Activated naive CD4-positive, alpha-beta T cell treated with anti-CD3 and anti-CD28 coated beads for 36 hours (primary cell): Measurements from ENCODE around the gene ABCC9. TPM values are rescaled to one million over a fixed set of nuclear protein-coding genes. Genes with fewer than 3 reads are reported as not detected.

Source experiments
- CTCF ChIA-PET: fragments of 350-600 bp; sonication (Branson Sonifier 250); formaldehyde crosslinking; loops from one replicate; lab custom pipeline; 2021; ENCODE audit warnings: antibody characterized with exemption; lab: Charles Lee
- DNase-seq: peaks from one replicate; pipeline ENCODE4 v3.0.0-alpha.2; 2020
- H3K27ac Mint-ChIP-seq: one replicate; pipeline ENCODE4 v1.8.0; 2021; ENCODE audit warnings: mild to moderate bottlenecking, mixed read lengths
- H3K27me3 Mint-ChIP-seq: one replicate; pipeline ENCODE4 v1.8.0; 2021; ENCODE audit warnings: low read depth, mixed read lengths
- H3K36me3 Mint-ChIP-seq: one replicate; pipeline ENCODE4 v1.8.0; 2021; ENCODE audit warnings: low read depth, mixed read lengths
- H3K4me1 Mint-ChIP-seq: one replicate; pipeline ENCODE4 v1.8.0; 2021; ENCODE audit warnings: low read depth, mixed read lengths
- H3K4me3 Mint-ChIP-seq: one replicate; pipeline ENCODE4 v1.8.0; 2021; ENCODE audit warnings: mild to moderate bottlenecking, moderate library complexity, mixed read lengths
- H3K9me3 Mint-ChIP-seq: one replicate; pipeline ENCODE4 v1.8.0; 2021; ENCODE audit warnings: mixed read lengths
- intact Hi-C: fragments of 100-400 bp; cut with micrococcal nuclease; formaldehyde crosslinking; loops from one replicate; pipeline ENCODE4 v1.15.1; 2023
- total RNA-seq, 2 experiments: library from RNA; stranded (reverse); gene quantifications; one replicate each; pipeline ENCODE4 v1.2.3, GENCODE V29; 2021

ABCC9 gene
- not detected for total RNA-seq

DNA sequence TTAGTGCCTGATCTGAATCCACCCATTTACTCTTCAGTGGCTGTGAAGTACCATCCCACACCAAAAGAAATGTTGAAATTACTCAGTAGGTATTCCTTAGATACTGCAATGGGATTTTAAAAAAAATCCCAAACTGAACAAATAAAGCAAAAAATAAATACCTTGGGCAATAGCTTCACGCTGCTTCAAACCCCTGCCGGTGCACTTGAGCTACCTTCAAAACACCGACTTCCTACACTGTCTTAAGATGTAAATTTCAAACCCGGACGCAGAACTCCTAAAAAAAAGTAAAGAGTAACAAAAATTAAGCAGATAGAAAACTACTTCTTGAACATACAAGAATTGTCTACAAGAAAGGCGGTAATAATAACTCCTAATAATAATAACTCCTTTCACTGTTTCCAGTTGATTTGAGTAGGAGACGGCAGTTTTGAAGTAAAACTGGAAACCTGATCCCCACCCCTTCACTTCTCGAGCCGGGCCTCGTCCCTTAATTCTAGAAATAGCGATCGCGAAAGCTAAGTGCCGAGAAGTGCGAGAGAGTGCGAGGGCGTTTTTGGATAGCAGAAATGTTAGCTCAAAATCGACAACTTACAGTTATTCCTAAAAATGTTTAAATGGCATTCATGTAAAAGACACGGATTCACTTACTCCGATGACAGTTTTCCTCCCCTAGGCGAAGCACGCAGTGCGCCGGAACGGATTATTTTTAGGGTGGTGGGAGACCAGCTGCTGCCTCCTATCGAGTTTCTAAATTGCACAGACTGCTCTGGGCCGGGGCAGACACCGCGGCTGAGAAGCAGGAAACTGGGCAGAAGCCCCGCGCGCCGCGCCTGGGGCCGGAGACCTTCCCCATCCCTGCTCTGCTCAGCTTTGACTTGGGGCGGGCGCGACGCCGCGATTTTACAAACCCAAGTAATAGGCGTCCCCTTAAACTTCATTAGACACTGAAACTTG, at the start of gene ABCC9:
Gene ABCC9 (minus strand): TSS at position 878 of the 957 bp plus-strand sequence. CDS start 4,752 bp downstream, outside the sequence.
- CTCF ChIA-PET: interaction anchor here (0.6 to 1.2 kb wide), 2 partner anchors 243 kb away, joined by 4 to 8 read pairs; no protein-coding TSS in a partner anchor
- Mint-ChIP-seq H3K27ac (peak within 1 kb of the TSS; percentile 18), H3K4me3 (peak within 1 kb of the TSS; percentile 42), H3K27me3 (peaks cover 58% of the 10 kb centered on the region), H3K9me3 (peaks cover 4% of the 10 kb centered on the region), H3K4me1 (peaks cover 16% of the 10 kb centered on the region), H3K36me3 (no peaks in the 10 kb centered on the region)
- DNase-seq: peak; percentile 21
- intact Hi-C loops: loop anchor here (2.0 kb wide), 1 partner anchor 242 kb away; no protein-coding TSS in a partner anchor

DNA sequence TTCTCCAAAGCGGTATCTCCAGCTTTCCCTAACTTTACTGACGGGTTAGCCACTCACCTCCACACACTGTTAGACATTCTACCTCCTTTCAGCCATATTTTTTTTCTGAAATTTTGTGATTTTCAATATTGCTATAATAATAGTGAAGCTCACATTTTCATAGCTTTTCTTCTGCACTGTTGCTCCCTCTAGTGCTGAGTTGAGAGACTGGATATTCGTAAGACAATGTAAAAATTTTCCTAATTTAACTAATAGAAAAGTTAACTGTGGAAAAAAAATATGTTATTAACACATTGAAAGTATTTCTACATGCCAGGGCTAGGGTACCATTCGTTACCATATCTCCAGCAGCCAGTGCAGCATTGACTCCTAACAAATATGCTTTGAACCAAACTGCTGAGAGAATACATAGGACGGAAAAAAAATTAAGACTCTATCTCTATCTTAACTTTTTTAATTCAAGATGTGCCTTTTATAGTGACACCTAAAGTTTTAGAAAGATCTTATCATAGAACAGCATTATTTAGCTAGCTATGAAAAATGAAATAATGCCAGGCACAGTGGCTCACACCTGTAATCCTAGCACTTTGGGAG, 48.7 kb upstream of the ABCC9 start:
- no peak for DNase-seq
- H3K9me3 Mint-ChIP-seq: no peaks in the 10 kb centered on the region
- CTCF ChIA-PET: interaction anchor here (0.5 to 4.6 kb wide), 8 partner anchors 10 to 621 kb away, joined by 3 to 43 read pairs (median 3); no protein-coding TSS in a partner anchor
- H3K36me3 Mint-ChIP-seq: no peaks in the 10 kb centered on the region
- intact Hi-C loops: loop anchor here (1.0 to 5.0 kb wide), 2 partner anchors 218 to 292 kb away; partner anchors contain the start of gene KCNJ8
- no peak overlapping the region for H3K4me3 Mint-ChIP-seq
- H3K27ac Mint-ChIP-seq: no peak overlapping the region
- H3K27me3 Mint-ChIP-seq: peaks cover 5% of the 10 kb centered on the region
- H3K4me1 Mint-ChIP-seq: peaks cover 7% of the 10 kb centered on the region

DNA sequence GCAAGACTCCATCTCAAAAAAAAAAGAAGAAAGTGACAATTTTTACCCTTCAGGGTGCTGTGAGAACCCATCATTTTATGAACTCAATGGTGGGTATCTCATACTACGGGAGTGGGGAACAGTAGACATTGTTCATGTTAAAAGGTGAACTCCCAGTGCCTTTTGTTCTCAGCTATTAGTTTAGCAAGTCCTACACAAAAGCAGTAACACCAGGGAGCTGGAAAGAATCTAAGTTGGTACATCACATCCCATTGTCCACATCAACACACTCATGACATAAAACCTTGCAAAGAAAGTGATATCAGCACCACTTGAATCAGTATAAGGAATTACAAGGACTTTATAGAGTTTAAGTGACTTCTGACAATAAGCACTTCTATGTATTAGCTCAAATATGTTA, 47.4 kb upstream of the ABCC9 start:
- CTCF ChIA-PET: interaction anchor here (4.6 kb wide), 1 partner anchor 291 kb away, joined by 43 read pairs; no protein-coding TSS in a partner anchor
- no peak overlapping the region for H3K4me3 Mint-ChIP-seq

DNA sequence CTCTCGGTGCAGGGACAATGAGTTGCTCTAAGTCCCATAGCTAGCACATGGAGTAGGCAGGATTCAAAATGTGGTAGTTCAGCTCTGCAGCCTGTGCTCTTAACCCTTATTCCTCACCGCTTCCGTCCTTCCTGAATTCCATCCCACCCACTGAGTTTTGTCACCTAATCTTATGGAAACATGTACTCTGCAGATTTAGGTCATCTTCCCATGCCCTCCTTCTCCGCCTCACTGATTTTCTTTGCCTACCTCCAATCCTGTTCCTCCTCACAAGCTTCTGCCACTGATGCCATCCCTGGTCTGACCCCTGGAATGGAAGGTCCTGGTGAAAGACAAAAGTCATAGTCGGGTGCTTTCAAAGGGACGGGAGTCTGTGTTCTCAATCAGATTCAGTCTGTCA, 46.5 kb upstream of the ABCC9 start:
- intact Hi-C loops: no loop called here
- Mint-ChIP-seq H3K27ac (no peak overlapping the region), H3K36me3 (no peaks in the 10 kb centered on the region), H3K9me3 (no peaks in the 10 kb centered on the region), H3K27me3 (peaks cover 5% of the 10 kb centered on the region), H3K4me1 (peaks cover 2% of the 10 kb centered on the region), H3K4me3 (no peak overlapping the region)
- CTCF ChIA-PET: interaction anchor here (4.6 kb wide), 1 partner anchor 290 kb away, joined by 43 read pairs; no protein-coding TSS in a partner anchor
- DNase-seq: no peak

More for the DNA sequence above, 47.4 kb upstream of the ABCC9 start:
- H3K4me1 Mint-ChIP-seq: peaks cover 7% of the 10 kb centered on the region
- intact Hi-C loops: no loop called here
- H3K36me3 Mint-ChIP-seq: no peaks in the 10 kb centered on the region
- H3K27ac Mint-ChIP-seq: no peak overlapping the region
- no peaks in the 10 kb centered on the region for H3K9me3 Mint-ChIP-seq
- peaks cover 5% of the 10 kb centered on the region for H3K27me3 Mint-ChIP-seq
- DNase-seq: no peak

- Mint-ChIP-seq H3K4me1 (no peaks in the 10 kb centered on the region), H3K9me3 (no peaks in the 10 kb centered on the region), H3K4me3 (no peak overlapping the region), H3K27ac (no peak overlapping the region), H3K27me3 (peaks cover 7% of the 10 kb centered on the region), H3K36me3 (no peaks in the 10 kb centered on the region)
- DNase-seq: no peak
- intact Hi-C loops: no loop called here
- CTCF ChIA-PET: interaction anchor here (0.6 kb wide), 1 partner anchor 234 kb away, joined by 3 read pairs; no protein-coding TSS in a partner anchor
These were observed 43.9 kb upstream of the ABCC9 start for GRCh38 chr12:21985155-21985554.

DNA sequence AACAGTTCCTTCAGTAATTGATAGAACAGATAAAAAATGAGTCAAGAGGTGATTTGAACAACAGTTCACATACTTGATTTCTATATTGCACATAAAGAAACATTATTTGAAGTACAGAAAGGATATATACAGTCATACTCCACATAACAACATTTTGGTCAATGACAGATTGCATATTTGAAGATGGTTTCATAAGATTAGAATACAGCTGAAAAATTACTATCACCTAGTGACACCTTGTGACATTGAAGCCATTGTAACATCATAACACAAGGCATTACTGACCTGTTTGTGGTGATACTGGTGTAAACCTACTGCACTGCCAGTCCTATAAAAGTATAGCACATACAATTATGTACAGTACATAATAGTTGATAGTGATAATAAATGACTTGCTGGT, 43.1 kb upstream of the ABCC9 start:
- intact Hi-C loops: no loop called here
- H3K4me3 Mint-ChIP-seq: no peak overlapping the region
- no peak for DNase-seq
- H3K27me3 Mint-ChIP-seq: peaks cover 9% of the 10 kb centered on the region
- no peaks in the 10 kb centered on the region for H3K9me3 Mint-ChIP-seq
- H3K36me3 Mint-ChIP-seq: no peaks in the 10 kb centered on the region
- H3K27ac Mint-ChIP-seq: no peak overlapping the region
- no peaks in the 10 kb centered on the region for H3K4me1 Mint-ChIP-seq
- CTCF ChIA-PET: interaction anchor here (0.5 to 1.0 kb wide), 4 partner anchors 275 to 684 kb away, joined by 3 to 6 read pairs (median 3); no protein-coding TSS in a partner anchor

GRCh38 chr12:21983095-21983494, 41.9 kb upstream of the ABCC9 start:
- Mint-ChIP-seq H3K9me3 (no peaks in the 10 kb centered on the region), H3K27ac (no peak overlapping the region), H3K27me3 (peaks cover 12% of the 10 kb centered on the region), H3K4me3 (no peak overlapping the region), H3K36me3 (no peaks in the 10 kb centered on the region), H3K4me1 (no peaks in the 10 kb centered on the region)
- no peak for DNase-seq
- CTCF ChIA-PET: interaction anchor here (0.5 kb wide), 1 partner anchor 285 kb away, joined by 4 read pairs; no protein-coding TSS in a partner anchor
- intact Hi-C loops: no loop called here

- CTCF ChIA-PET: no interaction called here
- H3K27ac Mint-ChIP-seq: no peak overlapping the region
- H3K9me3 Mint-ChIP-seq: no peaks in the 10 kb centered on the region
- H3K4me3 Mint-ChIP-seq: no peak overlapping the region
- no peak for DNase-seq
- peaks cover 7% of the 10 kb centered on the region for H3K27me3 Mint-ChIP-seq
- H3K36me3 Mint-ChIP-seq: no peaks in the 10 kb centered on the region
- H3K4me1 Mint-ChIP-seq: no peaks in the 10 kb centered on the region
- intact Hi-C loops: no loop called here
These were observed 39.3 kb upstream of the ABCC9 start for GRCh38 chr12:21980544-21980943.

GRCh38 chr12:21975293-21975692, 34.1 kb upstream of the ABCC9 start:
- no peak overlapping the region for H3K27ac Mint-ChIP-seq
- H3K36me3 Mint-ChIP-seq: no peaks in the 10 kb centered on the region
- CTCF ChIA-PET: no interaction called here
- no peak for DNase-seq
- intact Hi-C loops: no loop called here
- H3K4me3 Mint-ChIP-seq: no peak overlapping the region
- no peaks in the 10 kb centered on the region for H3K9me3 Mint-ChIP-seq
- H3K27me3 Mint-ChIP-seq: peaks cover 5% of the 10 kb centered on the region
- H3K4me1 Mint-ChIP-seq: no peaks in the 10 kb centered on the region

GRCh38 chr12:21973221-21973620, 32.0 kb upstream of the ABCC9 start:
- no peak for DNase-seq
- CTCF ChIA-PET: no interaction called here
- intact Hi-C loops: no loop called here
- H3K4me3 Mint-ChIP-seq: no peak overlapping the region
- H3K36me3 Mint-ChIP-seq: no peaks in the 10 kb centered on the region
- H3K27me3 Mint-ChIP-seq: no peaks in the 10 kb centered on the region
- H3K27ac Mint-ChIP-seq: no peak overlapping the region
- no peaks in the 10 kb centered on the region for H3K4me1 Mint-ChIP-seq
- no peaks in the 10 kb centered on the region for H3K9me3 Mint-ChIP-seq

DNA sequence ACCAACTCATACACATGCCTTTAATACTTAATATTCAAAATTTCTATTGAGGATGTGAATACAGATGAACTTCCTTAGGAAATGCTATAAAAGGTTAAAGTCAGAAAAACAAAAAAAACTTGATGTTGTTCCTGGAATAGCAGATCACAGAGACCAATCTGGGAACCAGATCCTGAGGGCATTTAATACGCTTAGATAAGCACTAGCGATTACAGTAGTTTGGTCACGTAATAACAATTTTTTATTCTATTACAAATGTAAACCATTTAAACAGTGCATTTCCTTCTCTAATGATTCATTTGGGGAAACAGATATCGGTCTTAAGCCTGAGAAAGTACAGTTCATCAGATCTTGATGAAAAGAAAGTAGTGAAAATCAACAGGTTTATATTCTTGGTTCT, 30.8 kb upstream of the ABCC9 start:
- H3K27ac Mint-ChIP-seq: no peak overlapping the region
- H3K4me3 Mint-ChIP-seq: no peak overlapping the region
- H3K27me3 Mint-ChIP-seq: no peaks in the 10 kb centered on the region

DNA sequence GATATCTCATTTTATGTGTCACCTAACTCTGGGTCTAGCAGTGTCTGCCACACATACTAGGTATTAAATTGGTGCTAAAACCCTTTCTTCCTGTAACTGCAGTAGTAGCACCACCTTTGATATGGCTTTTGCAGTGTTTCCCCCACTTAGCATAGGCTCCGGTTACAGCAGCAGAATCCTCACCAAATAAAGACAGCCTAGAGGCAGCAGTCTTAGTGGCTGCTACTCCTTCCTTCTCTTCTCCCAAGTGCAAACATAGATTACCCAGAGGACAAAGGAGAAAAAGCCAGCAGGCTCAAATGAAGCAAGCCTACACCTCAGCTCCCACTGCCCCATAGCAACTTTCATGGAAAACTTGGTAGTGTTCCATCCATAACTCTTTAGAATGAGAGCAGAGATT, 30.1 kb upstream of the ABCC9 start:
- Mint-ChIP-seq H3K27me3 (no peaks in the 10 kb centered on the region), H3K9me3 (no peaks in the 10 kb centered on the region), H3K4me1 (no peaks in the 10 kb centered on the region), H3K4me3 (no peak overlapping the region), H3K36me3 (no peaks in the 10 kb centered on the region), H3K27ac (no peak overlapping the region)
- CTCF ChIA-PET: no interaction called here
- intact Hi-C loops: no loop called here
- DNase-seq: no peak

More for the DNA sequence above, 30.8 kb upstream of the ABCC9 start:
- intact Hi-C loops: no loop called here
- Mint-ChIP-seq H3K36me3 (no peaks in the 10 kb centered on the region), H3K9me3 (no peaks in the 10 kb centered on the region), H3K4me1 (no peaks in the 10 kb centered on the region)
- DNase-seq: no peak
- CTCF ChIA-PET: no interaction called here
